IgD-negative memory B cell (primary cell): ENCODE results near the gene TSC22D2. TPM values are rescaled to one million over a fixed set of nuclear protein-coding genes. Genes with fewer than 3 reads are reported as not detected.

Experiments used
- H3K27ac Mint-ChIP-seq, 3 donors: one replicate each; pipeline ENCODE4 v1.8.0; 2020 to 2022; ENCODE audit warnings: mild to moderate bottlenecking in 3 of 3, mixed read lengths in 3 of 3, moderate library complexity in 1 of 3
- H3K27me3 Mint-ChIP-seq: one replicate; pipeline ENCODE4 v1.8.0; 2021; ENCODE audit warnings: mixed read lengths
- H3K36me3 Mint-ChIP-seq: one replicate; pipeline ENCODE4 v1.8.0; 2020; ENCODE audit warnings: mild to moderate bottlenecking, mixed read lengths
- H3K4me1 Mint-ChIP-seq, 3 donors: one replicate each; pipeline ENCODE4 v1.8.0; 2020 to 2022; ENCODE audit warnings: mixed read lengths in 3 of 3, mild to moderate bottlenecking in 1 of 3
- H3K4me3 Mint-ChIP-seq, 4 donors: one replicate each; pipeline ENCODE4 v1.8.0; 2020 to 2022; ENCODE audit warnings: mild to moderate bottlenecking in 4 of 4, mixed read lengths in 4 of 4, moderate library complexity in 3 of 4
- H3K9me3 Mint-ChIP-seq, 3 donors: one replicate each; pipeline ENCODE4 v1.8.0; 2020 to 2021; ENCODE audit warnings: mixed read lengths in 3 of 3, mild to moderate bottlenecking in 1 of 3
- polyA plus RNA-seq: library from polyadenylated mRNA; unstranded; fragments of 300-500 nt; fragmentation: Illumina TruSeq; gene quantifications from one replicate; pipeline ENCODE4 v1.2.3, GENCODE V29; 2021

Gene TSC22D2
- polyA plus RNA-seq, 1 donor from 2014 or later = 13.8 TPM

DNA sequence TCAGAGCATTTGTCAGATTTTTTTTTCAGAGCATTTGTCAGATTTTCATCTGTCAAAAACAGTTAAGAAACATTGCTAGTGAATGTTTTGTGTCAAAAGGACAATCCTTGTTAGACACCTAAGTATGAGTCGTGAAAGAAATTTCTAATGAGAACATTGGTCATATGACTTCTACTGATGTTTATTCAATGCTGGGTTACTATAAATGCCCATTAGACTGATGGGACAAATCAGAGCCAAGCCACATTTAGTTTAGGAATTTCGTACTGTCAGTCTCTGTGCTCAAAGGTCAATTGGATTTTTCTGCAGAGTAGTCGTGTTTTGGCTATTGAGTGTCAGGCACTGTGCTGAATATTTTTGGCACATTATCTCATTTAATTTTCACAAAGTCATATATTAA is 31.6 kb downstream of the TSC22D2 start:
- Mint-ChIP-seq H3K27ac (no peak overlapping the region), H3K9me3 (no peaks in the 10 kb centered on the region), H3K27me3 (no peaks in the 10 kb centered on the region), H3K4me1 (peaks cover 5 to 22% (median 12%) of the 10 kb centered on the region in 3 donors), H3K4me3 (no peak overlapping the region), H3K36me3 (peaks cover 4% of the 10 kb centered on the region)

DNA sequence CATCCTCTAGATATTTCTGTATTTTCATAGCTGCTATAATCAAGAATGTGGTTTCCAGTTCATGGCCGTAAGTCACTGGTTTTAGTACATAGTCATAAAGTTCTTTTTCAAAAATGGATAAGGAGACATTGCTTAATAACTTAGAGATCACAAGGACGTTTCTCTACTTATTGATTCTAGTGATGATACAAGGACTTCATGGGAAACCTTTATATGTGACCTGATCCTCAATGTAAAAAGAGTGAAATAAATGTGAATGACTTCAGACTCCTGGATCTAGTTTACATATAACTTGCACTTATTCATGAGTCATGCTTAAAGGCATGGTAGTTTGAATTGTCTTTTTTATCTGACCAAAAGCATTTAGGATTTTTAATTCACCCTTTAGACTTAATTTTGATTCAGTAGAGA is 35.2 kb downstream of the TSC22D2 start:
- Mint-ChIP-seq H3K27me3 (no peaks in the 10 kb centered on the region), H3K4me3 (no peak overlapping the region), H3K36me3 (peaks cover 4% of the 10 kb centered on the region), H3K9me3 (no peaks in the 10 kb centered on the region), H3K4me1 (peaks cover 8 to 27% (median 23%) of the 10 kb centered on the region in 3 donors), H3K27ac (peak overlapping the region in 1 of 3 donors; percentile 50)

- H3K36me3 Mint-ChIP-seq = peaks cover 4% of the 10 kb centered on the region
- H3K4me1 Mint-ChIP-seq = peaks cover 10 to 32% (median 25%) of the 10 kb centered on the region in 3 donors
- no peaks in the 10 kb centered on the region for H3K9me3 Mint-ChIP-seq
- no peak overlapping the region for H3K27ac Mint-ChIP-seq
- no peak overlapping the region for H3K4me3 Mint-ChIP-seq
- H3K27me3 Mint-ChIP-seq = no peaks in the 10 kb centered on the region
Measured at GRCh38 chr3:150444371-150444770, 36.3 kb downstream of the TSC22D2 start.

DNA sequence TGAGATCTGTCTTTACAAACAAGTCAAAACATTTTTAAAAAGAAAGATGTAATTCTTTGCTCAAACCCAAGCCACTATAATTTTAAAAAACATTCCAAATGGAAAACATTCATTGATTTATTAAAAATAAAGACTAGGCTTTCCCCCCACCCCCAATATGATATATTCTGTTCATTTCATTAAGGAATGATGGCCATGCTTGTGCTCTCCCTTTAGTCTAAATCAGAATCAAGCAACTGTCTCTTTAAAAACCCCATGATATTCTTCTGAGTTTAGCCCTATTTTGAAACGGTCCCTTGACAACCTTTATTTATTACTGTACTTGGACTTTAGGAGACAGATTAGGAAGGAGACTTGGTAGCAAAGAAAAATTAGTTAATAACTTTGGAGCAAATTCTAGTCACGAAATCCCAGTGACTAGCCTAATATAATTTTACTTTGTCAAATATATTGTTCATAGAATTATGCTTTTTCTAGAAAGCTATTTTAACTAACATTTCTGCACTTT is 38.4 kb downstream of the TSC22D2 start:
- peaks cover 12 to 35% (median 27%) of the 10 kb centered on the region in 3 donors for H3K4me1 Mint-ChIP-seq
- H3K9me3 Mint-ChIP-seq = no peaks in the 10 kb centered on the region
- no peaks in the 10 kb centered on the region for H3K27me3 Mint-ChIP-seq
- H3K36me3 Mint-ChIP-seq = peaks cover 2% of the 10 kb centered on the region
- no peak overlapping the region for H3K27ac Mint-ChIP-seq
- H3K4me3 Mint-ChIP-seq = no peak overlapping the region

GRCh38 chr3:150447084-150447483 is 39.0 kb downstream of the TSC22D2 start:
- peak overlapping the region in 1 of 3 donors; percentile 59 for H3K27ac Mint-ChIP-seq
- H3K4me3 Mint-ChIP-seq = no peak overlapping the region
- peaks cover 10 to 31% (median 25%) of the 10 kb centered on the region in 3 donors for H3K4me1 Mint-ChIP-seq
- no peaks in the 10 kb centered on the region for H3K27me3 Mint-ChIP-seq
- H3K36me3 Mint-ChIP-seq = peaks cover 1% of the 10 kb centered on the region
- H3K9me3 Mint-ChIP-seq = no peaks in the 10 kb centered on the region

- H3K27ac Mint-ChIP-seq = no peak overlapping the region
Measured at GRCh38 chr3:150447631-150448465, 39.8 kb downstream of the TSC22D2 start.

GRCh38 chr3:150449169-150449721 is 41.1 kb downstream of the TSC22D2 start:
- Mint-ChIP-seq H3K4me3 (no peak overlapping the region), H3K4me1 (peaks cover 13 to 24% (median 18%) of the 10 kb centered on the region in 3 donors), H3K27me3 (no peaks in the 10 kb centered on the region), H3K36me3 (peaks cover 1% of the 10 kb centered on the region), H3K9me3 (no peaks in the 10 kb centered on the region), H3K27ac (no peak overlapping the region)

More at GRCh38 chr3:150447631-150448465, 39.8 kb downstream of the TSC22D2 start:
- Mint-ChIP-seq H3K9me3 (no peaks in the 10 kb centered on the region), H3K27me3 (no peaks in the 10 kb centered on the region), H3K4me3 (peak overlapping the region in 1 of 4 donors; percentile 47), H3K4me1 (peaks cover 10 to 29% (median 20%) of the 10 kb centered on the region in 3 donors), H3K36me3 (peaks cover 1% of the 10 kb centered on the region)

DNA sequence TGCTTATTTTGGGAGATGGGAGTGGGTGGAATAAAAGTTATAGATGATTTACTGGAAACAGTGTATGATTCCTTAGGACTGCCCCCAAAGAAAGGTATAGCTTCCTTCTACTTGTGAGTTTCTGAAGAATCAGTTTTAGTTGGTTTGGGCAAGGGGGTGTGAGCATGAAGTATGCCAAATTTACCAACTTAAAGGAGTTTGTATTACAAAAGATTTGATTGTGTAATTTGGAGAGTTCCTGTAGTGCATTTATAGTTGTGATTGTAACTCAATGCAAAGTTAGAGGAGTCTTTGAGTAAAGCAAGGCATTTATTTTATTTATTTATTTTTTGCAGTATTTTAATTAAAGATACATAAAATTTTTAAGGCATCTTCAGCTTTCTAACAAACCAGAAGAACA is 42.8 kb downstream of the TSC22D2 start:
- Mint-ChIP-seq H3K27me3 (no peaks in the 10 kb centered on the region), H3K36me3 (peaks cover 1% of the 10 kb centered on the region), H3K27ac (peak overlapping the region in 1 of 3 donors; percentile 44), H3K4me1 (peaks cover 14 to 22% (median 19%) of the 10 kb centered on the region in 3 donors), H3K9me3 (no peaks in the 10 kb centered on the region), H3K4me3 (no peak overlapping the region)

- Mint-ChIP-seq H3K9me3 (no peaks in the 10 kb centered on the region), H3K4me1 (peaks cover 12 to 20% (median 18%) of the 10 kb centered on the region in 3 donors), H3K27ac (peak overlapping the region in 1 of 3 donors; percentile 39)
Measured at GRCh38 chr3:150451329-150452048, 43.4 kb downstream of the TSC22D2 start.

GRCh38 chr3:150453353-150453752 is 45.3 kb downstream of the TSC22D2 start:
- Mint-ChIP-seq H3K4me3 (no peak overlapping the region), H3K9me3 (no peaks in the 10 kb centered on the region), H3K36me3 (peaks cover 4% of the 10 kb centered on the region), H3K27me3 (no peaks in the 10 kb centered on the region), H3K27ac (no peak overlapping the region), H3K4me1 (peaks cover 7 to 18% (median 10%) of the 10 kb centered on the region in 3 donors)

More at GRCh38 chr3:150451329-150452048, 43.4 kb downstream of the TSC22D2 start:
- Mint-ChIP-seq H3K27me3 (no peaks in the 10 kb centered on the region), H3K36me3 (peaks cover 1% of the 10 kb centered on the region), H3K4me3 (no peak overlapping the region)

GRCh38 chr3:150454085-150454484 is 46.0 kb downstream of the TSC22D2 start:
- H3K9me3 Mint-ChIP-seq = no peaks in the 10 kb centered on the region
- peaks cover 7 to 15% (median 11%) of the 10 kb centered on the region in 3 donors for H3K4me1 Mint-ChIP-seq
- no peak overlapping the region for H3K4me3 Mint-ChIP-seq
- peaks cover 10% of the 10 kb centered on the region for H3K36me3 Mint-ChIP-seq
- H3K27ac Mint-ChIP-seq = no peak overlapping the region
- no peaks in the 10 kb centered on the region for H3K27me3 Mint-ChIP-seq

- H3K36me3 Mint-ChIP-seq = peaks cover 9% of the 10 kb centered on the region
- no peak overlapping the region for H3K27ac Mint-ChIP-seq
- H3K27me3 Mint-ChIP-seq = no peaks in the 10 kb centered on the region
- H3K9me3 Mint-ChIP-seq = no peaks in the 10 kb centered on the region
- no peak overlapping the region for H3K4me3 Mint-ChIP-seq
- H3K4me1 Mint-ChIP-seq = peaks cover 5 to 10% (median 10%) of the 10 kb centered on the region in 3 donors
Measured at GRCh38 chr3:150454622-150455021, 46.5 kb downstream of the TSC22D2 start.

- no peaks in the 10 kb centered on the region for H3K27me3 Mint-ChIP-seq
- peaks cover 9% of the 10 kb centered on the region for H3K36me3 Mint-ChIP-seq
- no peaks in the 10 kb centered on the region for H3K9me3 Mint-ChIP-seq
- H3K4me3 Mint-ChIP-seq = no peak overlapping the region
- peaks cover 5 to 10% (median 10%) of the 10 kb centered on the region in 3 donors for H3K4me1 Mint-ChIP-seq
- H3K27ac Mint-ChIP-seq = no peak overlapping the region
Measured at GRCh38 chr3:150455341-150455740, 47.2 kb downstream of the TSC22D2 start.

DNA sequence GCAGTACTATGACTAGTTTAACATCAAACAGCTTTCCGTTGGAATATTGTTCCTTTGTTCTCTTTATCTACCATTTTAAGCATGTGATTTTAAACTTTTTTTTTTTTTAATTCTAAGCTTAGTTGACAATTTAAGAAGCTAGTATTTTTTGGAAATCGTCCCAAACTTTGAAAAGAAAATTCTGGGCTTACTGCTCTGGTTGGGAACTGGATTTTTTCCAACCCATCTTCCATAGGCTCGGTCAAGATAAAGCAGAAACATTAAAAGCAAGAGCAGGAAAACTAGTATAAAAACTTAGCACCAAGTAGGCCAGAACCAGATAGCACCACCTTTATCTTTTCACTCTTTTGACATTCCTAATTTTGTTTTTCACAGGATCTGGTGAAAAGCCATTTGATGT is 49.9 kb downstream of the TSC22D2 start:
- Mint-ChIP-seq H3K9me3 (no peaks in the 10 kb centered on the region), H3K36me3 (peaks cover 9% of the 10 kb centered on the region), H3K4me1 (peaks cover 2 to 14% (median 6%) of the 10 kb centered on the region in 3 donors), H3K4me3 (no peak overlapping the region), H3K27me3 (no peaks in the 10 kb centered on the region), H3K27ac (peak overlapping the region in 1 of 3 donors; percentile 1)

DNA sequence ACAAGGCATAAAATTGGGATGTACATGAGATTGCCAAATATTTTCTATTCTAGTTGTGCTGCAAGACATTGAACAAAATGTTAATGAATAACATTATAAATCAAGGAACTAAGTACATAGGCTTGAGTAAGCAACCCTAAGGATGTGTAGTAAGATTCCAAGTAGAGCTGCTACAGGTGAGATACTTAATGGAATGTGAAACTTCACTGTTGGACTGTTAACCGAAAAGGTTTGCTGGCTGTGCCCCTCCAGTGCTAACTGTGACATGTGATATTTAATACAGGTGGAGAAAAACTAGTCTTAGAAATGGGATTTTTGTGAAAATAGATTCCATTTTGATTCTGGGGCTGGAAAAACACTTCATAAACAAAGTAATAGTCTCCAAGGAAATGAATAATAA is 52.4 kb downstream of the TSC22D2 start:
- Mint-ChIP-seq H3K4me1 (peaks cover 0 to 4% (median 2%) of the 10 kb centered on the region in 3 donors), H3K36me3 (peaks cover 11% of the 10 kb centered on the region), H3K9me3 (no peaks in the 10 kb centered on the region), H3K27ac (peak overlapping the region in 1 of 3 donors; percentile 81), H3K4me3 (no peak overlapping the region), H3K27me3 (no peaks in the 10 kb centered on the region)
